NCI-H146 treated with DMSO at 0.1 percent for 48 hours (cell line): ENCODE measurements around the gene SLC9A9.

Experiments used
- DNase-seq: peaks from one replicate; lab custom pipeline; 2025; ENCODE audit not compliant: unreplicated experiment; lab: John Stamatoyannopoulos, UW

The SLC9A9 gene

DNA sequence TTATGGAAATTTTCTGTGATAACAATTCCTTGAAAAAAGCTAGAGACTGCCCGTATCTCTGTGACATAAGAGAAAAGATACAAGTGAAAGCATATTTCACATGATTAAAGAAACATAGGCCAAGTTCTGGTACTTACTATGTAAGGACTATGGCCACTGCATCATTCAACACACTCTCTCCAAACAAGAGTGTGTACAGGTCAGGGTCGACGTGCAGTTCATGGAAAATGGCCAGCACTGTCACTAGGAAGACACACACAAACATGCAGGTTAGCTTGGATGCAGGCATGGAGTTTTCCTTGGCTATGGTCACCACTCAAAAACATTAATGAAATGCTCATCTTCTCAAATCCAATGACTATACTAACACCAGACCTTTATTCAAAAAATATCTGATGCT lies 196.2 kb downstream of the SLC9A9 start:
- no peak for DNase-seq

DNA sequence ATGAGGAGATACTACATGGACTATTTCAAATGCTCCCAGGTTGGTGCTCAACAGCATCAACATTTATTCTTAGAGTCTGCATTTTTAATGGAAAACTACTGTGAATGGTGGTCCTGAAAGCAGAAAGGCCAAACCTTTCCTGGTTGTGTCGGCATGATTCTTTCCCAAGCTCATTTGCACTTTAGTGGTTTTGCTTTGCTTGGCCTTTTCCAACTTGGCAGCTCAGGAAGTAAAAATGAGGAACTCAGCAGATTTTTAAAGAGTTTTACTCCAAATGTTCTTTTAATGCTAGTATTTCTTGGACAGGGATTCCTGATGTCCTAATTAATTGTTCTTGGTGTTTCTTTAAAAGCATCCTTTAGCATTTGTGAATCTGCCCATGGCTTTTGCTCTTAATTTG lies 197.4 kb downstream of the SLC9A9 start:
- no peak for DNase-seq

DNA sequence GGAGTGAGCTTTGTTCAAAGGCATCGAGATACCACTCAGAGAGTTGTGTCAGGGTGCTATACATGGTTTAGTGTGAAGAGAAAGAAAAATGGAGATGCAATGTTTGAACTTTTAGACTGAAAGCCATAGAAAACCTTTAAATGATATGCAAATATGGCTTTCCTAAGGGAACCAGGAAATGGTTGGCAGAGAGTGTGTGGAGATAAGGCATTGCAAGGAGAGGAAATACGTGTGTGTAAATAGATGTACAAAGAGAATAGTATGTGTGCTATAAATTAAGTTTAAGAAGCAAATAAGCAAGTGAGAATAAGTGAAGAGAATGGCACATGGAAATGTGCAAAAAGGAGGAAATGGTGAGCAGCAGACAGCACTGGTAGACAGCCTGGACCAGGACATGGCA lies 198.1 kb downstream of the SLC9A9 start:
- no peak for DNase-seq

GRCh38 chr3:143648708-143649107 lies 199.6 kb downstream of the SLC9A9 start:
- no peak for DNase-seq

DNA sequence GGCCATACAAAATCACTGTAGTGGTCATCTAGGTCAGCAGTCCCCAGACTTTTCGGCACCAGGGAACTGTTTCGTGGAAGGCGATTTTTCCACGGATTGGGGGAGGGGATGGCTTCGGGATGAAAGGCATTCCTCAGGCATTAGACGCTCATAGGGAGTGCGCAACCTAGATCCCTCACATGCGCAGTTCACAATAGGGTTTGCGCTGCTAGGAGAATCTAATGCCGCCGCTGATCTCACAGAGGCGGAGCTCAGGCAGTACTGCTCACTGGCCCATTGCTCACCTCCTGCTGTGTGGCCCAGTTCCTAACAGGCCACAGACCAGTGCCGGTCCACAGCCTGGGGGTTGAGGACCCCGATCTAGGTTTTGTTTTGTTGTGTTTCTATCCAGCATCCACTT lies 200.1 kb downstream of the SLC9A9 start:
- DNase-seq, result no peak

GRCh38 chr3:143644370-143645089 lies 203.7 kb downstream of the SLC9A9 start:
- DNase-seq, result peak; percentile 88

DNA sequence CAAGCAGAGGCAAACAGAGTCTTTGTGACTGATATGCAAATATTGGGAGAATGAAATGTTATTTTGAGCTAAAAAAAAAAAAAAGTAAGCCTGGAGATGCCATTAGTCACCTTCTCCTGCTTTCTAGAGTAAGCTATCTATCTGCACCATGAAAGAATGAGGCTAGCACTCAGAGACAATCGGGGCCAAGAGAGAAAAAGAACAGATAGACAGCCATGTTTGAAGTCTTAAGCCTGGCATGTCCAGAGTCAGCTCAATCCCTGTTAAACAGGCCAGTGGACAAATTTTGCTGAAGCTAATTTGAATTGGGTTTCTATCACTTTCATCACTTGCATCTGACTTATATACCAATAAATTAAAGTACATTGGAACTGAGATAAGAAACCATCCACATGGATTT lies 204.4 kb downstream of the SLC9A9 start:
- DNase-seq, result no peak

DNA sequence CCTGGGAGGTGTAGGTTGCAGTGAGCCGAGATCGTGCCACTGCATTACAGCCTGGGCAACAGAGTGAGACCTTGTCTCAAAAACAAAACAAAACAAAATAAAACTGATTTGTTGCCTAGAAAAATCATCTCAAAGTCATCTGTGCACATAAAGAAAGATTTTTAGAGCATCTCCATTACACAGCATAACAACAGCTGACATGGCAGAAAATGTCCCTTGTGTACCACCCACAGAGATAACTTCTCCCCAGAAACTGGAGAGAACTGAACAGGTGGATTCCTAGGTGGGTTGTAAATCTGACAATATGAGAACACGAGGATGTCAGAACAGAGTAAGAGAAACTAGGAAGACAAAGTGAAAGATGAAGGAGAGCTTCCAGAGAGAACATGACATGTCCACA lies 207.5 kb downstream of the SLC9A9 start:
- no peak for DNase-seq

GRCh38 chr3:143637133-143637532 lies 211.1 kb downstream of the SLC9A9 start:
- DNase-seq, result no peak

GRCh38 chr3:143634991-143635390 lies 213.3 kb downstream of the SLC9A9 start:
- no peak for DNase-seq

- DNase-seq, result no peak
Observed at GRCh38 chr3:143634427-143634826, 213.8 kb downstream of the SLC9A9 start.

DNA sequence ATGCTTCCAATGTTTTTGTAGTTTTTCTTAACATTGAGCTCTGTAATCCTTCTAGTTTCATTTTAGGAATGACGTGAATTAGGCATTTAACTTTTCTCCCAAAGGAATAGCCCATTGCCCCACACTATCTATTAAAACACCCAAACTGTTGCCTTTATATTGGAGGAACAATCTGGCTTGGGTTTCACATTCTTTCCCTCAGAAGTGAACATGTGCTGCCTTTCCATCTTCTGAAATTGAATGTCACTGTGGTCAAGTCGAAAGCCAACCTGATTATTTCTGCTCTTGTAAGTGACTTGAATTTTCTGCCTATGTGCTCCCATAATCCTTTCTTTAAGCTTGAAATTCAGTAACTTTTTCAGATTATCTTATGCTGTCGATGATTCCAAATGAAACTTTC lies 214.5 kb downstream of the SLC9A9 start:
- no peak for DNase-seq

DNA sequence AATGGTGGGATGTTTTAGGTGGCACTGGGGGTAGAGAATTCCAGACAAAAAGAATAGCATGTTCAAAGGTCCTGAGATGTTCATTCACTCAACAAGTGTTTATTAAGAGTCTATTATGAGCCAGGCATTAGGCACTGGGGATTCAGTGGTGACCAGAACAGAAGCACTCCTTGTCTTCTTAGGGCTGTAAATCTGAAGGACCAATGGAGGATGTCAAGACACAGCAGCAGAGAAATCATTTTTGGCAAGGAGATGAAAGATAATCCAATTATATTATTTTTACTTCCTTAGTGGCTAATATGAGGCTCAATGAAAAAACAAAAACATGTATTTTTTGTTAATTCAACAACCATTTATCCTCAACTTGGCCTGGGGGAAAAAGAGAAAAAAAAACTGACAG lies 218.5 kb downstream of the SLC9A9 start:
- DNase-seq, result no peak

GRCh38 chr3:143628971-143629370 lies 219.3 kb downstream of the SLC9A9 start:
- no peak for DNase-seq

DNA sequence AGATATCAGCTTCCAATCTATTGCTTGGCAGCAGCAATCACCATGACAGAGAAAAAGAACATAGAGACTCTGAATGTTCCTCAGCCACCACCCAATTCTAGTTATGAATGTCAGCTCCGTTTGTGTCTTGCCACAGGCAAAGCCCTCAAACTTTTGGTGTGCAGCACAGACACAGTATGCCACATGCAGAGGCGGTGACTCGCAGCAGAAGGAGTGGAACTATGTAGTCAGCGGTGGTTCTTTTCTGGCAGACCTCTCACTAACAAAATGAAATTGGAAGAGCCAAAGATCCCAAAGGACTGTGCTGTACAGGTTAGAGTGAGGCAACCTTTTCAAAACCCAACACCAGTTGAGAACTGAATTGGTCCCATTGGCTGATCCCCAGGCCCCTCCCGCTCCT lies 220.9 kb downstream of the SLC9A9 start:
- DNase-seq, result no peak

DNA sequence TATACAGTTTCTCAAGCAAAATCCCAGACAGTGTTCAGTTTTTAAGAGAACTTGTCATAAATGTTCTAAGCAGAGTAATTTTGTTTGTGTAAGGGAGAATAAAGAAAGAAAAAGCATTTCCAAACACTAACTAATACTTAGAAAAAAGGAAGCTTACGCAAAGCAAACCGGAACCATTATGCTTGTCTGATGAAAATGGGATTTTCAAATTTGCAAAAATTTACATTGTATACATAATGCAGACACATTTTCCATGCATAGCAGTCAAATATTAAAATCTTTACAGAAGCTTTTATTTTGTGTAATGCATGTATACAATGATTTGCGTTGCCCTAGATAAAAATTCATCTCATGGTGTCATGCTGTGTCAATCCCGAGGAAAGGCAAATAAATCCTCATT lies 229.0 kb downstream of the SLC9A9 start:
- no peak for DNase-seq

DNA sequence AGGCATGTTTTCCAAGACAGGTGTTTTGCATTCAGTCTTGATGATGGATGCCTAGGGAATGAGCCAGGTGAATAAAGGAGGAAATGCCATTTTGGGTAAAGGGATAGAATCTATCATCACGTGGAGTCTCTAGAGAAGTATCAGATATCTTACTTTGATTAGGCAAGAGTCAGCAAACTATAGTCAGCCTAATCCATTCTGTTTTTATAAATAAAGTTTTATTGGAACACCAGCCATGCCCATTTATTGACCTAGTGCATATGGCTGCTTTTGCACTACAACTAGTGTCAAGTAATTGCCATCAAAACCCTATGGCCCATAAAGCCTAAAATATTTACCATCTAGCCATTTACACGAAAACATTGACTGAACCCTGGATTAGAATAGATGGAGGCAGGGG lies 231.2 kb downstream of the SLC9A9 start:
- no peak for DNase-seq

DNA sequence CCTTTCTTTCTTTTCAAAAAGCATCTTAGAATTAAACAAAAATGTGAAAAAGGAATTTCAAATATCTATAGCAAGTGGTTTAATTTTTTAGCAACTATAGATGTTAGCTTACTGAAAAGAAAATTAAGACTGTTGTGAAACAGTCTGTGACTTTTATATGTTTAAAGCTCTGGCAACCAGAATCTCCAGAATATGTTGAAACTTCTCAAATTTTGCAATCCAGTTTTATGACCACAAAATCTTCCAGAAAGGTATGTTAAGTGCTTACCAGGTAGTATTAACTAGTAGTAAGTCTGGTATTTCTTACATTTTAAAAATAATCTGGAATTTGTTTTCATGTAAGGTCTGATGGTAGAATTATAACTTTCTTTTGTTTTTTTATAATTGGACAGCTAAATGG lies 235.0 kb downstream of the SLC9A9 start:
- no peak for DNase-seq

DNA sequence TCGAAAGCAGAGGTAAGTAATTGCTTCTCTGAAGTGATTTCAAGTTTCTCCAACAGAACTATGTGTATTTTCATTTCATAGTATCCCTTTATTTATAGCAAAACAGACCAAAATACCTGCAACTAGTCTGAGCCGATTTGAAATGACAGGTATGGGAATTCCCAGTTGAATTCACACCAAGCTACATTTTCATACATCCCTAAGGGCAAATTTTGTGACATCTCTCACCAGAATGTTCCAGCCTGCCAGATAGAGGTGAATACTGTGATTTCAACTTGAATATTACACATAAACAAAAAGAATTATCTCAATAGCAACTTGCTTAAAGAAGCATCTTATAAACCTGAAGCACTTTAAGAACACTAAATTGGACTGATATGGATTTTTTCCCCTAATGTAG lies 235.7 kb downstream of the SLC9A9 start:
- DNase-seq, result no peak

- DNase-seq, result no peak
Observed at GRCh38 chr3:143608966-143609365, 239.3 kb downstream of the SLC9A9 start.

DNA sequence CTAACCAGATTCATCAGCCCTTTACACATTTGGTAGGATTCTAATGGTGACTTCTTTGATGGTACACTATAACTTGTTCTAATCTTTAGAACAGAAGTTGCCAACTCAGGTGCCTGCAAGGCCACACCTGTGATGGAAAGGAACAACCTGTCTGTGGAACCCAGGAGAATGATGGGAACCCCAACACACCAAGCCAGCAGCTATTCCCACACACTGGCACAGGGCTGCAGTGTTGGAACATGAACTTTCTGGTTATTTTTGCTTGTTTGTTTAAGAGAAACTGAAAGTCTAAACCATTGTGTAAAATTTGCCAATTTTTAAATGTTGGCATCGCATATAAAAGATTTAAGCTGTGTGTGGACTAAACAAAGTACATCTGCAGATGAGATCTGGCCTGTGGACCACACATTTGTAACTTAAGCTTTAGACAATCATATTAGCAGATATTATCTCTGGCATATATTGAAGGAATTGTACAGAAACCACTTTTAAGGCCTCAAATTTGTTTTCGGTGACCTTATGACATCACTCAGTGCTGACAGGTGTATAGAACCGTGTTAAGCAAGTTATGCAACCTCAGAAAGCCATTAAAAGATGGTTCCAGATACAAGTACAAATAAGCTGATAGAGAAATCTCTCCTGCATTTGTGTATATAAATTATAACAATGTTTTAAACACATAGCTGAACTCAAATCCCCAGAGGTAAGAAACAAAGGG lies 242.9 kb downstream of the SLC9A9 start:
- no peak for DNase-seq

DNA sequence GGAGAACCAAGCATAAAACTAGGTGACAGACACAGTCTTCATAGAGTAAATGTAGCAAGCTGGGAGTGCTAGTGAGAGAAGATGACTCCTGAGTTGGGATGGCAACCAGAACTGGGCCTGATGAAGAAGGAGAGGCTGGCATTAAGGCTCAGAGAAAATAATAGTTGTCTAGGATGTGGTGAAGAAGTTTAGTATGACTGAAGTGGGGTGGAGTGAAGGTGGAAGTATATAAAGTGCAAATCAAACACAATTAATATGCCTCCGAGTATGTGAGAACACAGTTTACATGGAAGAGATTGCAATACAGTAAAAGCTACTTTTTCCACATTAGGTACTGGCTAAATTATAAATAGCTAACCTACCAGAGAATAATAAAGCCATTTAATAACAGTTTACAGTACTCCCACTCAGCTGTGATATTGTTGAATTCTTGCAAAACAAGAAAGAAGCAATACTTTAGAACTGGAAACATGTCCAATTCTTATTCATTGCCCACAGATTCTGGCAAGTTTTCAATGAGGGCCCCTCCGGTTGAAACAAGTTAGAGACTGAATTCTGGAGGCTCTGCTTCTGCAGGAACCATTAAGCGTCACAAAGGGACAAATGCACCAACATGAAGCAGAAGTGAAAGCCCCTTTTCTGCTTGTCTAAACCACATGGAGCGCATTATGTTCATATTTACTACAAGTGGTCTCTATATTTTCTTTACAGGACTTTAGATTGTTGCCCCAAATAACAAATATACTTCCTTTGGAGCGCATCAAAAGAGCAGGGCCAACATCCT lies 243.7 kb downstream of the SLC9A9 start:
- no peak for DNase-seq
